Measurements from ENCODE around the gene VIT.
A peak's percentile ranks its signal among the peaks of the same experiment; 100 is the strongest.

The VIT gene

GRCh38 chr2:36769106-36769505, 72.6 kb downstream of the VIT start:
- no peak for DNase-seq (ENCODE audit: low read depth)

DNA sequence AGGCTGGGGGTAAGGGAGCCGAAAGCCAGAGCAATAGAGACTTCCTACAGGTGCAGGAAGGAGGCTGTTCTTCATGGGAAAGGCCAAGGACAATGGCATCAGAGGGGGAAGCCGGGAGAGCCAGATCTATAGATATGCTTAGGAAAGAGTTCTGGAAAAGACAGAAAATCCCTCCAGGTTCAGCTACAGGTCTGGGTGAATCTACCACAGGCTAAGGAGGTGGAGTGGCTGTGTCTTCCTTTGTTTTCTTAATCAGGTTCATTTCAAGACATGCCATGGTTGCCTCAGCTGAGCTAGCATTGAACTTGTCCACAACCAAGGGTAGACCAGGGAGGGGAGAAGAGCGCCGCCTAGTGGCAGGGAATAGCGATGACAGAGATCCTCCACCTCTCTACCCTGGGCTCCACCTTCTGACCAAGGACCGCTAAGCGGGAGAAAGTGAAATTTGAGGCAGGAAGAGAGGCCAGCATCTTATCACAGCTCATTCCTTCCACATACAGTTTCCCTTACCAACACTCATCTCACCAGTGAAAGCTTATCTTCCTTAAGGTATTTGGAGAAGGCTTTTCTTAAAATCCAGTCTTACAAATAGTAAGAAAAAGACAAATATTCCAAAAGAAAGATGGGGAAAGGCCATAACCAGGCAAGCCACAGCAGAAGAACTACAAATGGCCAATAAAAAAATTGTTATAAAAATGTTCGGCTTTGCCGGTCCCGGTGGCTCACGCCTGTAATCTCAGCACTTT, 74.2 kb downstream of the VIT start:
- peak; percentile 30 for DNase-seq (ENCODE audit: low read depth)

- no peak for DNase-seq (ENCODE audit: low read depth)
Observed at GRCh38 chr2:36771671-36772070, 75.2 kb downstream of the VIT start.

GRCh38 chr2:36773947-36774346, 77.4 kb downstream of the VIT start:
- no peak for DNase-seq (ENCODE audit: low read depth)

- no peak for DNase-seq (ENCODE audit: low read depth)
Observed at GRCh38 chr2:36775261-36775660, 78.8 kb downstream of the VIT start.

GRCh38 chr2:36775806-36776205, 79.3 kb downstream of the VIT start:
- no peak for DNase-seq (ENCODE audit: low read depth)

GRCh38 chr2:36777272-36777671, 80.8 kb downstream of the VIT start:
- no peak for DNase-seq (ENCODE audit: low read depth)

- DNase-seq (ENCODE audit: low read depth): no peak
Observed at GRCh38 chr2:36777788-36778187, 81.3 kb downstream of the VIT start.

- no peak for DNase-seq (ENCODE audit: low read depth)
Observed at GRCh38 chr2:36779462-36779861, 83.0 kb downstream of the VIT start.

GRCh38 chr2:36780231-36780839, 83.8 kb downstream of the VIT start:
- DNase-seq (ENCODE audit: low read depth): peak; percentile 32

- DNase-seq (ENCODE audit: low read depth): no peak
Observed at GRCh38 chr2:36781907-36782720, 85.6 kb downstream of the VIT start.

GRCh38 chr2:36783246-36783645, 86.7 kb downstream of the VIT start:
- no peak for DNase-seq (ENCODE audit: low read depth)

GRCh38 chr2:36785179-36785795, 88.8 kb downstream of the VIT start:
- DNase-seq (ENCODE audit: low read depth): peak; percentile 38

GRCh38 chr2:36789181-36789804, 92.8 kb downstream of the VIT start:
- DNase-seq (ENCODE audit: low read depth): no peak

DNA sequence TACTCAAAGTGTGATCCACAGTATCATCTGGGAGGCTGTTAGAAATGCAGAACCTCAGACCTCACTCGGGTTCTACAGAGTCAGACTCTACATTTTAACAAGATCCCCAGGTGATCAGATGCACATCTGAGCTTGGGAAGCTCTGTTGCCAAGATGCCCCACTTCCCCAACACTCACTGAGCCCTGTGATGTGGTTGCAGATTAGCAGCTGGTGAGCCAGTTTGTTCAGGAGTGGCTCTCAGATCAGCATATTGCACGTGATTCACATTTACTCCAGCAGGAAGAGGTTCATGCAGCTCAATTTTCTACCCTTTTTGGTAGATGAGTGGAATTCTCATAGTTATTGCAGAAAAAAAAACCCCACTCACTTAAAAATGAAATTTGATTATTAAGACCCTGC, 96.4 kb downstream of the VIT start:
- DNase-seq (ENCODE audit: low read depth): no peak

- DNase-seq (ENCODE audit: low read depth): no peak
Observed at GRCh38 chr2:36797324-36798070, 101.0 kb downstream of the VIT start.

DNA sequence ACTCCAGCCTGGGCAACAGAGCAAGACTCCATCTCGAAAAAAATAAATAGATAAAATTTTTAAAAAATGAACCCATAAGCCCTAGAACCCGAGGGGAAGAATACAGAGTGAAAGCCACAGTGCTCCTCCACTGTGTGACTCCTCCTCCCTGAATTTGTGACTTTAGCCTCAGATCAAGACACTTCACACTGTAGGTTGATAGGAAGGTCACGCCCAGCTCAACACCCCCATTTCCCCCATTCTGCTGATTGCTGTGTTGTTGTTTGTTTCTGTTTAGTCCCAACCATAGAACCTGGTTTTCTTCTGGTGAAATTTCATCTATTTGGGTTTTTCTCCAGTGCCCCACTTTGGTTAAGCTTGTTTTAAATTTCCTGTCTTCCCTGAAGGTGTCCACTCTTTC, 102.2 kb downstream of the VIT start:
- DNase-seq (ENCODE audit: low read depth): no peak

- no peak for DNase-seq (ENCODE audit: low read depth)
Observed at GRCh38 chr2:36800381-36800780, 103.9 kb downstream of the VIT start.

- no peak for DNase-seq (ENCODE audit: low read depth)
Observed at GRCh38 chr2:36801088-36801487, 104.6 kb downstream of the VIT start.

GRCh38 chr2:36802952-36803351, 106.4 kb downstream of the VIT start:
- no peak for DNase-seq (ENCODE audit: low read depth)

- no peak for DNase-seq (ENCODE audit: low read depth)
Observed at GRCh38 chr2:36805635-36806224, 109.2 kb downstream of the VIT start.

Measured in CMK (cell line).